Heart right ventricle (tissue), 16 donors: ENCODE results near the gene IL31. TPM values are rescaled to one million over a fixed set of nuclear protein-coding genes. Genes with fewer than 3 reads are reported as not detected.
"Not testable (repeated sequence)": the region's sequence is repeated elsewhere in the genome, so short reads cannot be mapped to it uniquely, and the experiment has no call there.

Source experiments
- ATAC-seq, 8 donors: fragments of 200-7000 bp; cut with Tn5 transposase; one replicate each; pipeline ENCODE4 v1.9.1; 2020; ENCODE audit warnings: mild to moderate bottlenecking in 8 of 8, moderate library complexity in 8 of 8, moderate number of reproducible peaks in 1 of 8
- DNase-seq, 2 donors: peaks; one replicate each; pipeline ENCODE4 v3.0.0-alpha.2; 2020
- H3K27ac ChIP-seq, 10 donors: fragments of 200-600 bp; sonication (generic) in 2 of 10; one replicate each; pipeline versions ENCODE4 v1.5.0 to v1.8.0; 2020 to 2022; ENCODE audit warnings: mild to moderate bottlenecking in 3 of 10
- H3K27me3 ChIP-seq, 7 donors: fragments of 200-600 bp; one replicate each; pipeline ENCODE4 v1.8.0; 2021 to 2022; ENCODE audit warnings: mild to moderate bottlenecking in 2 of 7
- H3K36me3 ChIP-seq, 9 donors: fragments of 200-600 bp; sonication (generic) in 1 of 9; one replicate each; pipeline versions ENCODE4 v1.5.0 to v1.8.0; 2020 to 2022; ENCODE audit warnings: mild to moderate bottlenecking in 2 of 9
- H3K4me1 ChIP-seq, 9 donors: fragments of 200-600 bp; sonication (generic) in 1 of 9; one replicate each; pipeline versions ENCODE4 v1.5.0 to v1.8.0; 2020 to 2022; ENCODE audit warnings: mild to moderate bottlenecking in 4 of 9
- H3K4me3 ChIP-seq, 10 donors: fragments of 200-600 bp; sonication (generic) in 2 of 10; one replicate each; pipeline versions ENCODE4 v1.5.0 to v1.8.0; 2020 to 2022; ENCODE audit warnings: mild to moderate bottlenecking in 7 of 10, moderate library complexity in 2 of 10
- H3K9me3 ChIP-seq, 11 donors: fragments of 200-600 bp in 10 of 11; sonication (generic) in 2 of 11; one replicate each; pipeline versions ENCODE4 v1.5.0 to v1.8.0; 2013 to 2022; ENCODE audit warnings: mild to moderate bottlenecking in 2 of 11, control low read depth in 1 of 11, moderate library complexity in 1 of 11
- WGBS, 2 donors: extraction: QIAGEN DNeasy Blood & Tissue Kit; methylation state at CpG; one replicate each; pipeline ENCODE4 v1.1.7; 2013; ENCODE audit warnings: inconsistent platforms in 1 of 2; 5-methylcytosine and 5-hydroxymethylcytosine counted together
- intact Hi-C, 10 donors: fragments of 100-400 bp; cut with DNase I; formaldehyde crosslinking; loops; one replicate each; pipeline versions ENCODE4 v1.11.1 to v1.14.2; 2022
- polyA plus RNA-seq, 2 donors: library from polyadenylated mRNA; stranded (reverse); fragments of 200-250 nt; gene quantifications; one replicate each; pipeline ENCODE4 v1.2.3, GENCODE V29; 2013
- total RNA-seq, 10 donors: library from RNA; stranded (reverse); fragmentation: NEBNext Ultra II Directional in 3 of 10; extraction: Animal tissue kit (Norgen Biotek cat#: 25700) in 3 of 10; gene quantifications; one replicate each; pipeline versions ENCODE4 v1.2.1 to v1.2.4, GENCODE V29; 2021 to 2023
- TF ChIP-seq, protein P1 (sequence below), 9 donors: fragments of 200-600 bp; sonication (generic) in 2 of 9; IDR thresholded peaks; one replicate each; pipeline versions ENCODE4 v1.5.0 to v1.8.0; 2021 to 2022; ENCODE audit warnings: antibody characterized with exemption in 9 of 9, mild to moderate bottlenecking in 5 of 9, moderate library complexity in 1 of 9
- donor health status: Arrhythmogenic right ventricular cardiomyopathy.
- donor health status: ischemic (EF 13 %, LVEDD 7.1; RV severe dilation, severe dysfunction).
- donor health status: healthy with polysubstance abuse.
- donor health status: DM: no; HTN: yes; CAD: no.
- donor health status: DM: no; HTN: no; CAD: no.
- donor health status: ischemic (EF 25% LVEDD 6.9; RV normal size, moderate dysfunction).
- donor health status: ischemic (EF 25% LVEDD 5.7; RV mildly dilated, moderate dysfunction).
- donor health status: healthy.
- donor health status: DM: yes; HTN: yes; CAD: no.
- donor health status: Ischemic cardiomyopathy.
- donor health status: ischemic (EF 35%, LVEDD 5.7; RV mildly dilated, moderate dysfunction).
- donor health status: nonischemic (EF 11% LVEDD 7.7; RV severe dilation, severe dysfunction).
- donor health status: DM: yes; HTN: yes; CAD: no.
- donor health status: PGD.
- donor health status: ischemic (EF 29% LVEDD 5.4; RV normal size, mild dysfunction).
- donor health status: nonischemic (EF 23%, LVEDD 6.1; RV moderate dilation, normal function).

IL31 gene
- total and polyA plus RNA-seq, 12 donors = not detected

DNA sequence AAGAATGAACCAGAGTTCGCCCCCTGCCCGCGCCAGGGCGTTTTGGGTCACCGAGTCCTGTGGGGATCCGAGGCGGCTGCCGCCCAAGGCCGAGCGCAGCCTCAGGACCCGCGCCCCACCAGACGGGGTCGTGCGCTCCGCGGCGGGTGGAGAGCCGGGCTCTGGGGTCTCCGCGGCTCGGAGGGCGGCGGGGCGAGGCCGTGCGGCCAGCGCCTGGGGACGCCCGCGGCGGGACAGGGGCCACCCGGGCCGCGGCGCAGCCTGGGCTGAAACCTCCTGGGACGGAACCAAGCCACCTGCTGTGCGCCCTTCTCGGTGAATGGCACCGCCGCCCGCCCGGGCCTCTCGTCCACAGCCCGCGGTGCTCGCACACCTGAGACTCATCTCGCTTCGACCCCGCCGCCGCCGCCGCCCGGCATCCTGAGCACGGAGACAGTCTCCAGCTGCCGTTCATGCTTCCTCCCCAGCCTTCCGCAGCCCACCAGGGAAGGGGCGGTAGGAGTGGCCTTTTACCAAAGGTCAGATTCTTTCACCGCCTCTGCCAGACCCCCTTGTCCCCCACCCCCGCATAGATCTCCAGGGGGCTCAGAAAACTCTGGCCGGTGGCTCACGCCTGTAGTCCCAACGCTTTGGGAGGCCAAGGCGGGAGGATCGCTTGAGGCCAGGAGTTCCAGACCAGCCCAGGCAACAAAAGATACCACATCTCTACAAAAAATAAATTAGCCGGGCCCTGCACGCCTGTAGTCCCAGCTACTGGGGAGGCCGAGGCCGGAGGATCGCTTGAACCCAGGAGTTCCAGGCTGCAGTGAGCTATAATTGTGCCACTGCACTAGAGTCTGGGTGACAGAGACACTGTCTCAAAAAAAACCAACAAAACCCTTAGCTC, 30.4 kb upstream of the IL31 start:
- no peak for ATAC-seq
- 12 to 15% methylated on average over 45 to 71 of the region's 71 CpGs for WGBS, 2 donors

DNA sequence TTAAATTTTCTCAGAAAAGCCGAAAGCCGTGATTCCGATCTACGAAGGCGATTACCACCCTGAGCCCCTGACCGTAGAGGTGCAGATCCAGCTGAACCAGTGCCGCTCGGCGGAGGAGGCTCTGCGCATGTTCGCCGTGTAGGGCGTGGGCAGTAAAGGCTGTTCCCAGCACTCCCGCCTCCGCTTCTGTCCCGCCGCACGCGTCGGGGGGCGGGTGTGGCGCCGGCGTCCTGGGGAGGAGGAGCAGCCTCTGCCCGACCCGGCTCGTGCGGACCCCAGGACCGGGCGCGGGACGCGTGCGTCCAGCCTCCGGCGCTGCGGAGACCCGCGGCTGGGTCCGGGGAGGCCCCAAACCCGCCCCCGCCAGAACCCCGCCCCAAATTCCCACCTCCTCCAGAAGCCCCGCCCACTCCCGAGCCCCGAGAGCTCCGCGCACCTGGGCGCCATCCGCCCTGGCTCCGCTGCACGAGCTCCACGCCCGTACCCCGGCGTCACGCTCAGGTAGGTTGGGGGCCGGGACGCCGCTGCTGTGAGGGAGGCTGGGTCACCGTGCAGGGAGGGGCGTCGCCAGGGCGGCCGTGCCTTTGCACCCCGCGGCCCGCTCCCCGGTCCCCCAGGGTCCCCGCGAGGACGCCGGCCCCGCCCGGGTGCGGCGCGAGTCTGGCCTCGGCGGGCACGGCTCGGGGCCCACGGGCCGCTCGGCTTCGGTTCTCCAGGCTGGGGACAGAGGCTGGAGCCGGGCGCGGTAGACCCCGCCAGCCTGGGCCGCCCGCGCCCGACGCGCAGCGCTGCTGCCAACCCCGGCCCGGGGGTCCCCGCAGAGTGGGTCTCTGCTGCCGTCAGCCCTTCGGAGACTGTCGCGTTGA, 29.5 kb upstream of the IL31 start, which contains the start of gene B3GNT4:
TSS of gene B3GNT4 (plus strand) at position 409 of the 866 bp plus-strand sequence. CDS start 910 bp downstream, outside the sequence.
- ATAC-seq (peak in 7 of 8 donors; percentile 44 to 73 (median 62)), DNase-seq (peak; percentile 24 to 62)
- WGBS, 2 donors = 0 to 1% methylated on average over 51 to 104 of the region's 104 CpGs
- intact Hi-C loops = loop anchor here in 2 of 10 donors (5.0 to 10.0 kb wide), 2 partner anchors 149 to 151 kb away; no protein-coding TSS in a partner anchor
- peaks cover 0 to 20% (median 14%) of the 10 kb centered on the region in 9 donors for H3K36me3 ChIP-seq
- TF ChIP-seq, protein P1, sequence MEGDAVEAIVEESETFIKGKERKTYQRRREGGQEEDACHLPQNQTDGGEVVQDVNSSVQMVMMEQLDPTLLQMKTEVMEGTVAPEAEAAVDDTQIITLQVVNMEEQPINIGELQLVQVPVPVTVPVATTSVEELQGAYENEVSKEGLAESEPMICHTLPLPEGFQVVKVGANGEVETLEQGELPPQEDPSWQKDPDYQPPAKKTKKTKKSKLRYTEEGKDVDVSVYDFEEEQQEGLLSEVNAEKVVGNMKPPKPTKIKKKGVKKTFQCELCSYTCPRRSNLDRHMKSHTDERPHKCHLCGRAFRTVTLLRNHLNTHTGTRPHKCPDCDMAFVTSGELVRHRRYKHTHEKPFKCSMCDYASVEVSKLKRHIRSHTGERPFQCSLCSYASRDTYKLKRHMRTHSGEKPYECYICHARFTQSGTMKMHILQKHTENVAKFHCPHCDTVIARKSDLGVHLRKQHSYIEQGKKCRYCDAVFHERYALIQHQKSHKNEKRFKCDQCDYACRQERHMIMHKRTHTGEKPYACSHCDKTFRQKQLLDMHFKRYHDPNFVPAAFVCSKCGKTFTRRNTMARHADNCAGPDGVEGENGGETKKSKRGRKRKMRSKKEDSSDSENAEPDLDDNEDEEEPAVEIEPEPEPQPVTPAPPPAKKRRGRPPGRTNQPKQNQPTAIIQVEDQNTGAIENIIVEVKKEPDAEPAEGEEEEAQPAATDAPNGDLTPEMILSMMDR (IDR thresholded peaks at IDR 0.05) = no peak
- H3K4me1 ChIP-seq = peaks cover 0 to 17% (median 10%) of the 10 kb centered on the region in 9 donors
- H3K27ac ChIP-seq = no peak within 1 kb of the TSS
- peaks cover 7 to 72% (median 61%) of the 10 kb centered on the region in 7 donors for H3K27me3 ChIP-seq
- peak within 1 kb of the TSS; percentile 35 to 70 (median 58) for H3K4me3 ChIP-seq
- no peaks in the 10 kb centered on the region for H3K9me3 ChIP-seq

More for the DNA sequence above, 30.4 kb upstream of the IL31 start:
- Histone ChIP-seq H3K27ac (no peak overlapping the region), H3K4me3 (peak overlapping the region in 9 of 10 donors; percentile 51 to 70 (median 59)), H3K9me3 (no peaks in the 10 kb centered on the region), H3K4me1 (peaks cover 0 to 17% (median 10%) of the 10 kb centered on the region in 9 donors), H3K27me3 (peaks cover 7 to 67% (median 57%) of the 10 kb centered on the region in 7 donors), H3K36me3 (peaks cover 0 to 29% (median 21%) of the 10 kb centered on the region in 9 donors)
- TF ChIP-seq, protein P1 (IDR thresholded peaks at IDR 0.05) = no peak
- DNase-seq = no peak
- intact Hi-C loops = loop anchor here in 2 of 10 donors (5.0 to 10.0 kb wide), 2 partner anchors 150 to 152 kb away; no protein-coding TSS in a partner anchor

DNA sequence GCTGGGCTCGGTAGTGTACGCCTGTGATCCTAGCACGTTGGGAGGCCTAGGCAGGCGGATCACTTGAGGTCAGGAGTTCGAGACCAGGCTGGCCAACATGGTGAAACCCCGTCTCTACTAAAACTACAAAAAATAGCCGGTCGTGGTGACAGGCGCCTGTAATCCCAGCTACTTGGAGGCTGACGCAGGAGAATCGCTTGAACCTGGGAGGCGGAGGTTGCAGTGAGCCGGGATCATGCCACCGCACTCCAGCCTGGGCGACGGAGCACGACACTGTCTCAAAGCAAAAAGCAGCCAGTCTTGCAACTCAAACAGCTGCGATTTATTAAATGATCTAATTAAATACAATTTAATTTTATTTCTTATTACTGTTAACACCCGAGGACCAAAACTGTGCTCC, 28.8 kb upstream of the IL31 start:
- 63 to 66% methylated on average over 19 of the region's 19 CpGs for WGBS, 2 donors
- ATAC-seq, DNase-seq, H3K9me3 ChIP-seq, H3K27ac ChIP-seq: not testable (repeated sequence)
- Histone ChIP-seq H3K36me3 (peaks cover 0 to 13% (median 7%) of the 10 kb centered on the region in 9 donors), H3K4me3 (peak overlapping the region; percentile 35 to 70 (median 58)), H3K4me1 (peaks cover 0 to 17% (median 10%) of the 10 kb centered on the region in 9 donors), H3K27me3 (peaks cover 7 to 79% (median 67%) of the 10 kb centered on the region in 7 donors)
- intact Hi-C loops = loop anchor here in 2 of 10 donors (5.0 to 10.0 kb wide), 2 partner anchors 148 to 151 kb away; no protein-coding TSS in a partner anchor

DNA sequence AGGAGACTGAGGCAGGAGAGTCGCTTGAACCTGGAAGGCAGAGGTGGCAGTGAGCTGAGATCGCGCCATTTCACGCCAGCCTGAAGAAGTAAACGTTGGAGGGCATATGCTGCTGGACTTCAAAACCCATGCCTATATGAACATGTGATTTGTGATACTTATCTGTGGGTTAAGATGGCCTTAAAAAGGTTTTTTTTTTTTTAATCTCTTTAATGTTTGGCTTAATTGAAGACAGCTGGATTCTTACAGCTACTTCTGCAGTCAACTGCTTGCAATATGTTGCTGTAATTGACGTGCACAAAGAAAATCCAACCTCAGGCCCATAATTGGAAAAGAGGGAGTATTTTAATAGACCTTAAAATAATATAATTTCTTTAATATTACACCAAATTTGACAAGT, 28.0 kb upstream of the IL31 start:
- Histone ChIP-seq H3K4me1 (peaks cover 0 to 17% (median 10%) of the 10 kb centered on the region in 9 donors), H3K27me3 (peaks cover 7 to 85% (median 67%) of the 10 kb centered on the region in 7 donors), H3K9me3 (no peaks in the 10 kb centered on the region), H3K36me3 (peaks cover 0 to 5% (median under 1%) of the 10 kb centered on the region in 9 donors), H3K27ac (no peak overlapping the region), H3K4me3 (no peak overlapping the region)
- TF ChIP-seq, protein P1 (IDR thresholded peaks at IDR 0.05) = no peak
- 96 to 98% methylated on average over 6 of the region's 6 CpGs for WGBS, 2 donors
- DNase-seq (no peak), ATAC-seq (no peak)
- intact Hi-C loops = loop anchor here in 2 of 10 donors (5.0 to 10.0 kb wide), 2 partner anchors 147 to 150 kb away; no protein-coding TSS in a partner anchor
